GM21528 (cell line): Measurements from ENCODE around the gene CD274.
"Not testable (repeated sequence)": the region's sequence is repeated elsewhere in the genome, so short reads cannot be mapped to it uniquely, and the experiment has no call there.

Experiments used
- ATAC-seq: cut with Tn5 transposase; IDR thresholded peaks from one replicate; pipeline ENCODE4 v1.9.1; 2021; ENCODE audit warnings: mild to moderate bottlenecking, moderate library complexity; ENCODE audit not compliant: unreplicated experiment, low FRiP score

The CD274 gene

GRCh38 chr9:5450359-5451091 is at the start of gene CD274:
TSS of gene CD274 (plus strand) at chr9:5450542. CDS start at chr9:5456114, 5,572 bp downstream.
- peak; percentile 52 for ATAC-seq

GRCh38 chr9:5402217-5402616 is 48.1 kb upstream of the CD274 start:
- ATAC-seq, result no peak

GRCh38 chr9:5408596-5408995 is 41.7 kb upstream of the CD274 start:
- no peak for ATAC-seq

- no peak for ATAC-seq
Observed at GRCh38 chr9:5416953-5417352, 33.4 kb upstream of the CD274 start.

DNA sequence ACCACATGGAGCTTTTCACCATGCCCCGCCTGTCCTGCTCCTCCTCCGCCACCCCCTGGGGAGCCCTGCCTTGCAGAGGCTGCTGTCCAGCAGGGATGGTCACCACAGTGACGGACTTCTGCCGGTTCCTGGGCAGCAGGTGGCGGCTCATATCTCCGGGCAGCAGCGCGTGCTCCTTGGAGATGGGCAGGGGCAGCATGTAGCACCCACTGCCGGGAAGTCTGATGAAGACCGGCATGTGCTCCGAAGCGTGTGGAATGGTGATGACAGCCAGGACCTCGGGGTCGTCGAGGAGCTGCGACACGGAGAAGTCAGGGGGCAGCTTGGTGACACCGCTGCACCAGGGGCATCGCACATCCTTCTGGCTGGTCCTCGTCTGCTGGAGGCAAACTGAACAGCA is 31.9 kb upstream of the CD274 start:
- ATAC-seq, result no peak

GRCh38 chr9:5419987-5420386 is 30.4 kb upstream of the CD274 start:
- ATAC-seq, result no peak

GRCh38 chr9:5421163-5421562 is 29.2 kb upstream of the CD274 start:
- no peak for ATAC-seq

GRCh38 chr9:5422276-5422675 is 28.1 kb upstream of the CD274 start:
- no peak for ATAC-seq

GRCh38 chr9:5425006-5425628 is 25.2 kb upstream of the CD274 start:
- no peak for ATAC-seq

DNA sequence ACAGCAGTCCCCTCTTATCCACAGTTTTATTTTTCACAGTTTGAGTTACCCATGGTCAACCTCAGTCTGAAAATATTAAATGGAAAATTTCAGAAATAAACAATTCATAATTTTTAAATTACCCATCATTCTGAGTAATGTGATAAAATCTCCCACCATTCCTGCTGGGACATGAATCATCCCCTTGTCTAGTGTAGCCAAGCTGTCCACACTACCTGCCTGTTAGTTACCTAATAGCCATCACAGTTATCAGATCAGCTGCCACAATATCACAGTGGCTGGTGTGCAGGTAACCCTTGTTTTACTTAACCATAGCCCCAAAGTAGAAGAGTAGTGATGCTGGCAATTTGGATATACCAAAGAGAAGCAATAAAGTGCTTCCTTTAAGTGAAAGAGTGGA is 23.3 kb upstream of the CD274 start:
- no peak for ATAC-seq

DNA sequence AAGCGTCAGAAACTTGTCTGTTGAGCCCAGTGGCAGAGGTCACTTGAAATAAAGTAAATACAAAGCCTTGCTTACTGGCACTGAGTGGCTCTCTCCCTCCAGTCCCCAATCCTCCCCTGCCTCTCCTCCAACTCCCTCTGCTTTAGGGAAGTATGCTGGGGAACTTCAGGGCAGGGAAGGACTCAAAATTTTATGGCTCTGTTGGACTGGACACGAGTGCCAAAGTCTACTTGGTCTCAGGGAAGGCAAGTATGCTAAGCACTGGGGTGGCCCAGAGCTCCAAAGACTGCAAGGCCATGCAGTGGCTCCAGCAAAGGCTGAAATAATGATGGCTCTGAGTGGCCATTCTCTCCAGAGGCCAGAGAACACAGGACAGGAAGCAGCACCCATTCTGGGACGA is 22.2 kb upstream of the CD274 start:
- ATAC-seq, result no peak

GRCh38 chr9:5428794-5429528 is 21.4 kb upstream of the CD274 start:
- no peak for ATAC-seq

GRCh38 chr9:5429873-5430564 is 20.3 kb upstream of the CD274 start:
- no peak for ATAC-seq

DNA sequence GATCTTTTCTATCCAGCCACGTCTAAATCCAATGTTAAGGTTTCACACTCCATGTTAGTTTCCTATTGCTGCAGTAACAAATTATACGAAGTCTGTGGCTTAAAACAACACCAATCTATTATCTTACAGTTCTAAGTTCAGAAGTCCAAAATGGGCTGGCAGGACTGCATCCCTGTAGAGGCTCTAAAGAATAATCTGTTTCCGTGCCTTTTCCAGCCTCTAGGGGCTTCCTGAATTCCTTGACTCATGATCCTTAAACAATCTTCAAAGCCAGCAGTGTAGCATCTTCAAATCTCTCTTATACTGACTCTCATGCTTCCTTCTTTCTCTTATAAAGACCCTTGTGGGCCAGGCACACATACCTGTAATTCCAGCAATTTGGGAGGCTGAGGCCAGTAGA is 19.4 kb upstream of the CD274 start:
- ATAC-seq, result no peak

GRCh38 chr9:5432890-5433289 is 17.5 kb upstream of the CD274 start:
- not testable (repeated sequence) for ATAC-seq

DNA sequence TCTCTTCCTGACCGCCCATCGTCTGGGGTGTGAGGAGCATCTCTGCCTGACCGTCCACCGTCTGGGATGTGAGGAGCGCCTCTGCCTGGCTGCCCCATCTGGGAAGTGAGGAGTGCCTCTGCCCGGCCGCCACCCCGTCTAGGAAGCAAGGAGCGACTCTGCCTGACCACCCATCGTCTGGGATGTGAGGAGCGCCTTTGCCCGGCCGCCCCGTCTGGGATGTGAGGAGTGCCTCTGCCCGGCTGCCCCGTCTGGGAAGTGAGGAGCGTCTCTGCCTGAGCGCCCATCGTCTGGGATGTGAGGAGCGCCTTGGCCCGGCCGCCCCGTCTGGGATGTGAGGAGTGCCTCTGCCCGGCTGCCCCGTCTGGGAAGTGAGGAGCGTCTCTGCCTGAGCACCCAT is 17.0 kb upstream of the CD274 start:
- not testable (repeated sequence) for ATAC-seq

- ATAC-seq, result not testable (repeated sequence)
Observed at GRCh38 chr9:5433841-5434810, 16.2 kb upstream of the CD274 start.

DNA sequence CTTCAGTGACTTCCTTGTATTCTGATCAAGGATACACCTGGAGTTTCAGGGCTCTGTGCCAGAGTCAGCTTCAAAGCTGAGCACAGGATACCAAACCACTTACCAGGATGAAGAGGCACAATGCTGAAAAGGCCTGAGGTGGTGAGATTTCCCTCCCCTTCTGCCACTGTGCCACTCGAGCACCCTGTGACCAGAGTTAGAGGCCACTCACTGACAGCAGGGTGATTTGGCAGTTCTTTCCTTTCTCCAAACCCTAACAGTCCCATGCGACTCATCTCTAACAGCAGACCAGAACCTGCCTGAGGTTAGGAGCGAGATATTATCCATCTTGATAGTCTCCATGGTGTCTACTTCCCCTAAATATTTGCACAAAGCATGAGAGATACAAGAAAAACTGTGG is 14.4 kb upstream of the CD274 start:
- no peak for ATAC-seq

DNA sequence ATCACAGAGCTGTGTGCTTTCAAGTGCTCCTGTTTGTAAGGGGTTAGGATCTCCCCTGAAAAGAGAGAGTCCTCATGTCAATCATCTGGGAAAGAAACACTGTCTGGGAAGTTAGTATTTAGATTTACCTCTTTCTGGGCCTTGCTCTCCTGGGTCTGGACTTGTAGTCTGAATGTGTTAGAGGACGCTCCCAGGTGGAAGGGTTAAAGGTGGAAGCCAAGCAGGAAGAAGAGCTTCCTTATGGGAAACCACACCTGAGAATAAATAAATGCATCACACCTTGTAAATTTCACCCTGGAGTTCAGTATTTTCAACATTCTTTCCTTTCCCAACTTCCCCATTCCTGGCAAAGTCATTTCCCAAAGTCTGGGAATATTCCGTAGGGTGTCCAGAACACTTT is 13.9 kb upstream of the CD274 start:
- ATAC-seq, result no peak
